NB4 (cell line): Measurements from ENCODE around the gene HPCAL4.

Experiments used
- MYC ChIP-seq: IDR thresholded peaks from 2 replicates; pipeline ENCODE4 v1.6.1; 2011; ENCODE audit warnings: low read depth, low read length
- POLR2A ChIP-seq: IDR thresholded peaks from 2 replicates; pipeline ENCODE4 v1.6.1; 2011; ENCODE audit warnings: mild to moderate bottlenecking; ENCODE audit not compliant: insufficient read length; ENCODE audit errors: extremely low read depth
- TF ChIP-seq, protein P1 (sequence below): IDR thresholded peaks from one replicate; pipeline ENCODE4 v1.5.1; 2012; ENCODE audit warnings: low read depth, low read length

DNA sequence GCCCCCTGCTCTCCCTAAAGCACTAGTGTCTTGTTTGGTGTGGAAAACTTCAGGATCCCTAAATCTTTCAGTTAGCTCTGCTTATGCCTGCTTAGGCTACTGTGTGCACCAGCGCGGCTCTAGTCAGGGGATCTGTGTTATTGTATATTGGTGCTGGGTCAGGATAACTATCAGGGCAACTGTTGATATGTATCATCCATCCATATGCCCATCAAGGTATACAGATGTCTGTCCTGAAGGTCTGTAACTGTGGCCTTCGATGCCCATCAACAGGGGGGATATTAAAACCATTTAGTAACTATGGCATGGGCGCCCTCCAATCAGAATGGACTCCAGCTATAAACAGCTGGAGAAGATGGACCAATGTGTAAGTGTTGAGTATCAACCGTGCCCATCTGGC is 31.7 kb downstream of the HPCAL4 start:
- TF ChIP-seq POLR2A = no peak
- TF ChIP-seq, protein P1, sequence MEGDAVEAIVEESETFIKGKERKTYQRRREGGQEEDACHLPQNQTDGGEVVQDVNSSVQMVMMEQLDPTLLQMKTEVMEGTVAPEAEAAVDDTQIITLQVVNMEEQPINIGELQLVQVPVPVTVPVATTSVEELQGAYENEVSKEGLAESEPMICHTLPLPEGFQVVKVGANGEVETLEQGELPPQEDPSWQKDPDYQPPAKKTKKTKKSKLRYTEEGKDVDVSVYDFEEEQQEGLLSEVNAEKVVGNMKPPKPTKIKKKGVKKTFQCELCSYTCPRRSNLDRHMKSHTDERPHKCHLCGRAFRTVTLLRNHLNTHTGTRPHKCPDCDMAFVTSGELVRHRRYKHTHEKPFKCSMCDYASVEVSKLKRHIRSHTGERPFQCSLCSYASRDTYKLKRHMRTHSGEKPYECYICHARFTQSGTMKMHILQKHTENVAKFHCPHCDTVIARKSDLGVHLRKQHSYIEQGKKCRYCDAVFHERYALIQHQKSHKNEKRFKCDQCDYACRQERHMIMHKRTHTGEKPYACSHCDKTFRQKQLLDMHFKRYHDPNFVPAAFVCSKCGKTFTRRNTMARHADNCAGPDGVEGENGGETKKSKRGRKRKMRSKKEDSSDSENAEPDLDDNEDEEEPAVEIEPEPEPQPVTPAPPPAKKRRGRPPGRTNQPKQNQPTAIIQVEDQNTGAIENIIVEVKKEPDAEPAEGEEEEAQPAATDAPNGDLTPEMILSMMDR = no peak
- no peak for TF ChIP-seq MYC
